ENCODE data around the gene MYO3B. TPM values are rescaled to one million over a fixed set of nuclear protein-coding genes. Genes with fewer than 3 reads are reported as not detected.

Gene MYO3B
- total and polyA plus RNA-seq, 2 of the 8 experiments (the other 6 are each of a cell fraction or from before 2014, with no cell fraction given) = 0.17 to 0.19 TPM

DNA sequence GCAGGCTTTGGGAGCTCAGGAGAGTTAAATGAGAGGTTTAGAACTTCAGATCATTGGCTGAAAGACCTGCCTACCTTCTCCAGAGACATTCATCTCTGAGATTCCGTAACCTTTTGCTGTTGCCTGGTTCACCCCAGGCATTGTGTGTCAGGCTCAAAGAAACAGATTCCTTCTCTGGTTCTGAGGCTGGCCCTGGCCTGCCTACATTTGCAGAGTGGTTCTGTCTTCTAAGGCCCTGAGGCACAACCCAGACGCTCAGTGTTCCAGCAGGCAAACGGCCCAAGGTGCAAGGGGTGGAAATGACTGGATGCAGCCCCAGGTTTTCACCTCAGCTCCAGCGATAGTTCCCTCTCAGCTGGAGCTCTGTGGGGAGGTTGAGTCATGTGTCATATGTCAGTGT, 48.3 kb downstream of the MYO3B start:
- no peak for FAIRE-seq
- Histone ChIP-seq H3K23ac (ENCODE audit: insufficient read length) (no peak overlapping the region), H2AK5ac (ENCODE audit: low read depth, low read length) (no peak overlapping the region), H3K9ac (replicated peaks in 1 of 4; ENCODE audit: extremely low read depth in 1 of 4, low read depth in 3 of 4, low read length in 3 of 4) (no peak overlapping the region), H2BK15ac (ENCODE audit: low read length) (no peak overlapping the region), H3K4me3 (ENCODE audit: extremely low read depth in 1 of 4, insufficient read depth in 2 of 4, low read depth in 3 of 4, low read length in 4 of 4) (no peak overlapping the region), H3K27ac (ENCODE audit: low read depth, low read length) (no peak overlapping the region), H4K91ac (replicated peaks; ENCODE audit: insufficient read length, low read length) (no peak overlapping the region), H2BK20ac (ENCODE audit: low read length) (peak overlapping the region; percentile 40; the same call in 1 of the 2 replicates), H3K4me1 (replicated peaks in 1 of 4; ENCODE audit: control insufficient read depth in 3 of 4, insufficient read depth in 4 of 4, low read length in 3 of 4) (peaks cover 0 to 9% (median 6%) of the 10 kb centered on the region in 4 experiments; a peak in 3 of 7 replicates), H4K8ac (ENCODE audit: extremely low read depth, insufficient read depth, low read length) (no peak overlapping the region; the same call in 1 of the 2 replicates), H4K5ac (ENCODE audit: insufficient read length, low read depth, low read length) (no peak overlapping the region), H3K36me3 (ENCODE audit: control insufficient read depth in 2 of 4, insufficient read depth in 4 of 4, low read length in 3 of 4) (no peaks in the 10 kb centered on the region), H4K20me1 (replicated peaks in 1 of 2; ENCODE audit: control insufficient read depth in 1 of 2, insufficient read depth in 2 of 2, low read length in 2 of 2) (no peaks in the 10 kb centered on the region), H3K23me2 (ENCODE audit: low read depth, low read length) (no peaks in the 10 kb centered on the region), H3K79me2 (ENCODE audit: control insufficient read depth in 1 of 2, insufficient read depth in 2 of 2, low read length in 2 of 2) (no peaks in the 10 kb centered on the region), H2BK120ac (replicated peaks; ENCODE audit: low read depth, low read length) (no peak overlapping the region), H2BK12ac (ENCODE audit: low read depth, low read length) (no peak overlapping the region), H2AFZ (ENCODE audit: low read length) (no peak overlapping the region), H3K27me3 (replicated peaks in 1 of 4; ENCODE audit: control insufficient read depth in 3 of 4, extremely low read depth in 1 of 4, insufficient read depth in 3 of 4, low read length in 3 of 4) (no peaks in the 10 kb centered on the region), H3K79me1 (ENCODE audit: low read depth, low read length) (no peaks in the 10 kb centered on the region), H3K14ac (ENCODE audit: insufficient read length) (no peak overlapping the region), H3K9me3 (ENCODE audit: insufficient read depth in 2 of 2, low read depth in 1 of 2, low read length in 1 of 2) (no peaks in the 10 kb centered on the region), H3K18ac (ENCODE audit: extremely low read depth, low read length) (no peak overlapping the region; the same call in 1 of the 2 replicates), H3K4me2 (ENCODE audit: insufficient read depth in 1 of 2, low read depth in 2 of 2, low read length in 2 of 2) (no peak overlapping the region), H3K4ac (replicated peaks; ENCODE audit: insufficient read length, low read depth, low read length) (no peak overlapping the region), H2BK5ac (ENCODE audit: low read depth, low read length) (no peak overlapping the region), H3K56ac (replicated peaks; ENCODE audit: insufficient read length, low read depth, low read length) (no peak overlapping the region)
- ChIA-PET CTCF (ENCODE audit: partially characterized antibody) (interaction anchor here (0.6 kb wide), 2 partner anchors 9 to 212 kb away, joined by 3 read pairs; no protein-coding TSS in a partner anchor), POLR2A (ENCODE audit: partially characterized antibody) (no interaction called here)
- no peak for TF ChIP-seq SUZ12 (IDR thresholded peaks at IDR 0.05; ENCODE audit: low read length)
- no peak for TF ChIP-seq SIN3A (conservative IDR thresholded peaks at IDR 0.05 in 1 of 2, IDR thresholded peaks at IDR 0.05 in 1 of 2; ENCODE audit: low read depth in 1 of 2, low read length in 2 of 2)
- TF ChIP-seq SAP30 (IDR thresholded peaks at IDR 0.05; ENCODE audit: insufficient read depth, insufficient replicate concordance, low read length) = no peak
- TF ChIP-seq RBBP5 (IDR thresholded peaks at IDR 0.05; ENCODE audit: borderline replicate concordance, low read depth, low read length) = no peak
- no peak for TF ChIP-seq CEBPB (IDR thresholded peaks at IDR 0.05; ENCODE audit: low read depth, low read length)
- TF ChIP-seq, protein P1, sequence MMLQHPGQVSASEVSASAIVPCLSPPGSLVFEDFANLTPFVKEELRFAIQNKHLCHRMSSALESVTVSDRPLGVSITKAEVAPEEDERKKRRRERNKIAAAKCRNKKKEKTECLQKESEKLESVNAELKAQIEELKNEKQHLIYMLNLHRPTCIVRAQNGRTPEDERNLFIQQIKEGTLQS (IDR thresholded peaks at IDR 0.05; ENCODE audit: insufficient read depth, low read depth, low read length) = no peak
- TF ChIP-seq, protein P2, sequence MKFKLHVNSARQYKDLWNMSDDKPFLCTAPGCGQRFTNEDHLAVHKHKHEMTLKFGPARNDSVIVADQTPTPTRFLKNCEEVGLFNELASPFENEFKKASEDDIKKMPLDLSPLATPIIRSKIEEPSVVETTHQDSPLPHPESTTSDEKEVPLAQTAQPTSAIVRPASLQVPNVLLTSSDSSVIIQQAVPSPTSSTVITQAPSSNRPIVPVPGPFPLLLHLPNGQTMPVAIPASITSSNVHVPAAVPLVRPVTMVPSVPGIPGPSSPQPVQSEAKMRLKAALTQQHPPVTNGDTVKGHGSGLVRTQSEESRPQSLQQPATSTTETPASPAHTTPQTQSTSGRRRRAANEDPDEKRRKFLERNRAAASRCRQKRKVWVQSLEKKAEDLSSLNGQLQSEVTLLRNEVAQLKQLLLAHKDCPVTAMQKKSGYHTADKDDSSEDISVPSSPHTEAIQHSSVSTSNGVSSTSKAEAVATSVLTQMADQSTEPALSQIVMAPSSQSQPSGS (IDR thresholded peaks at IDR 0.05; ENCODE audit: low read length) = no peak
- no peak for DNase-seq (ENCODE audit: low read depth in 1 of 2, low spot score in 2 of 2)
- 95% methylated on average over 4 of the region's 4 CpGs; no CpG with 5 or more reads in 1 of the 2 experiments for WGBS, 2 experiments (ENCODE audit: extremely low coverage in 1 of 2, insufficient coverage in 1 of 2, insufficient read length in 1 of 2, insufficient replicate concordance in 2 of 2, low coverage in 1 of 2, low lambda C conversion rate in 2 of 2, missing lambda C conversion rate in 1 of 2)
